Measurements from ENCODE around the gene ANKRD37. TPM values are rescaled to one million over a fixed set of nuclear protein-coding genes. Genes with fewer than 3 reads are reported as not detected.

The ANKRD37 gene
- total RNA-seq, 2 experiments from 2014 or later = 51.2 to 54.6 TPM

GRCh38 chr4:185395956-185396723 lies 501 bp upstream of the ANKRD37 start:
- Mint-ChIP-seq H3K36me3 (ENCODE audit: low read depth) (peaks cover 49% of the 10 kb centered on the region), H3K27me3 (no peaks in the 10 kb centered on the region), H3K27ac (peak overlapping the region; percentile 90), H3K9me3 (no peaks in the 10 kb centered on the region), H3K4me3 (peak overlapping the region; percentile 94), H3K4me1 (ENCODE audit: low read depth) (peaks cover 41% of the 10 kb centered on the region)
- CTCF ChIA-PET = interaction anchor here (1.1 to 2.1 kb wide), 4 partner anchors 29 to 199 kb away, joined by 3 to 8 read pairs (median 4); a partner anchor contains a TSS
- DNase-seq (peak; percentile 97), ATAC-seq (peak; percentile 84)
- no peak for TF ChIP-seq CTCF (IDR thresholded peaks at IDR 0.05)
- POLR2A ChIA-PET = interaction anchor here (0.9 to 2.5 kb wide), 7 partner anchors 9 to 192 kb away, joined by 3 to 10 read pairs (median 6); partner anchors contain the start of genes CFAP97, SNX25 and UFSP2
- intact Hi-C loops (cut with micrococcal nuclease) = loop anchor here (10.0 kb wide), 1 partner anchor 191 kb away; the partner anchor contains the start of genes CFAP97 and SNX25

- no peak for TF ChIP-seq CTCF (IDR thresholded peaks at IDR 0.05)
- no peak for DNase-seq
- peak overlapping the region; percentile 94 for H3K4me3 Mint-ChIP-seq
- peaks cover 57% of the 10 kb centered on the region for H3K36me3 Mint-ChIP-seq (ENCODE audit: low read depth)
- H3K4me1 Mint-ChIP-seq (ENCODE audit: low read depth) = peaks cover 39% of the 10 kb centered on the region
- no peak overlapping the region for H3K27ac Mint-ChIP-seq
- H3K9me3 Mint-ChIP-seq = no peaks in the 10 kb centered on the region
- H3K27me3 Mint-ChIP-seq = no peaks in the 10 kb centered on the region
- intact Hi-C loops (cut with micrococcal nuclease) = loop anchor here (10.0 kb wide), 1 partner anchor 194 kb away; the partner anchor contains the start of genes CFAP97 and SNX25
- POLR2A ChIA-PET = interaction anchor here (0.6 kb wide), 1 partner anchor 17 kb away, joined by 3 read pairs; no protein-coding TSS in a partner anchor
- CTCF ChIA-PET = interaction anchor here (2.1 kb wide), 1 partner anchor 27 kb away, joined by 7 read pairs; the partner anchor contains the start of gene UFSP2
- no peak for ATAC-seq
Measured at GRCh38 chr4:185398618-185399017, 2.0 kb downstream of the ANKRD37 start.

GRCh38 chr4:185399466-185399865 lies 2.8 kb downstream of the ANKRD37 start:
- no peak overlapping the region for H3K4me3 Mint-ChIP-seq
- intact Hi-C loops (cut with micrococcal nuclease) = loop anchor here (10.0 kb wide), 1 partner anchor 195 kb away; the partner anchor contains the start of genes CFAP97 and SNX25
- no peak overlapping the region for H3K27ac Mint-ChIP-seq
- H3K36me3 Mint-ChIP-seq (ENCODE audit: low read depth) = peaks cover 52% of the 10 kb centered on the region
- H3K4me1 Mint-ChIP-seq (ENCODE audit: low read depth) = peaks cover 33% of the 10 kb centered on the region
- ChIA-PET POLR2A (no interaction called here), CTCF (interaction anchor here (2.1 kb wide), 1 partner anchor 26 kb away, joined by 7 read pairs; the partner anchor contains the start of gene UFSP2)
- DNase-seq (no peak), ATAC-seq (no peak)
- no peaks in the 10 kb centered on the region for H3K27me3 Mint-ChIP-seq
- TF ChIP-seq CTCF (IDR thresholded peaks at IDR 0.05) = no peak
- H3K9me3 Mint-ChIP-seq = no peaks in the 10 kb centered on the region

GRCh38 chr4:185404031-185404430 lies 7.4 kb downstream of the ANKRD37 start:
- no peak for DNase-seq
- H3K4me3 Mint-ChIP-seq = no peak overlapping the region
- H3K27ac Mint-ChIP-seq = no peak overlapping the region
- no peaks in the 10 kb centered on the region for H3K9me3 Mint-ChIP-seq
- CTCF ChIA-PET = no interaction called here
- TF ChIP-seq CTCF (IDR thresholded peaks at IDR 0.05) = no peak
- no peak for ATAC-seq
- POLR2A ChIA-PET = interaction anchor here (0.6 kb wide), 1 partner anchor 1061 kb away, joined by 3 read pairs; no protein-coding TSS in a partner anchor
- H3K27me3 Mint-ChIP-seq = no peaks in the 10 kb centered on the region
- intact Hi-C loops (cut with micrococcal nuclease) = no loop called here
- peaks cover 13% of the 10 kb centered on the region for H3K4me1 Mint-ChIP-seq (ENCODE audit: low read depth)
- H3K36me3 Mint-ChIP-seq (ENCODE audit: low read depth) = peaks cover 37% of the 10 kb centered on the region
